NCI-H345 treated with DMSO at 0.1 percent for 48 hours (cell line): ENCODE results near the gene CCDC127.

Experiments
- DNase-seq: peaks from one replicate; lab custom pipeline; 2025; ENCODE audit not compliant: unreplicated experiment; lab: John Stamatoyannopoulos, UW

Gene CCDC127

GRCh38 chr5:160921-161802, 56.8 kb downstream of the CCDC127 start:
- DNase-seq: no peak

GRCh38 chr5:160173-160510, 57.8 kb downstream of the CCDC127 start:
- no peak for DNase-seq

GRCh38 chr5:159448-160172, 58.3 kb downstream of the CCDC127 start:
- no peak for DNase-seq

- DNase-seq: no peak
Observed at GRCh38 chr5:158807-159447, 59.0 kb downstream of the CCDC127 start.

- DNase-seq: no peak
Observed at GRCh38 chr5:157801-158200, 60.2 kb downstream of the CCDC127 start.

GRCh38 chr5:157126-157715, 60.7 kb downstream of the CCDC127 start:
- no peak for DNase-seq

- DNase-seq: no peak
Observed at GRCh38 chr5:156411-157072, 61.4 kb downstream of the CCDC127 start.

- no peak for DNase-seq
Observed at GRCh38 chr5:155651-156410, 62.1 kb downstream of the CCDC127 start.

GRCh38 chr5:154826-155225, 63.1 kb downstream of the CCDC127 start:
- no peak for DNase-seq

- DNase-seq: no peak
Observed at GRCh38 chr5:154236-154635, 63.7 kb downstream of the CCDC127 start.

- DNase-seq: no peak
Observed at GRCh38 chr5:153256-153655, 64.7 kb downstream of the CCDC127 start.

- no peak for DNase-seq
Observed at GRCh38 chr5:152077-152476, 65.9 kb downstream of the CCDC127 start.

GRCh38 chr5:150746-151145, 67.2 kb downstream of the CCDC127 start:
- DNase-seq: no peak

GRCh38 chr5:149745-150485, 68.0 kb downstream of the CCDC127 start:
- DNase-seq: peak; percentile 22

- no peak for DNase-seq
Observed at GRCh38 chr5:147751-148150, 70.2 kb downstream of the CCDC127 start.
